Astrocyte of the spinal cord (primary cell): ENCODE data around the gene SEMA5B.

Source experiments
- DNase-seq: peaks from one replicate; pipeline ENCODE4 v3.0.0; 2011; ENCODE audit warnings: low read depth, low spot score
- H3K4me3 ChIP-seq: 2 replicates; pipeline ENCODE4 v1.5.1; 2011; ENCODE audit warnings: low read depth, mild to moderate bottlenecking, low read length, moderate library complexity
- in situ Hi-C: cut with HindIII; loops from 2 replicates; pipeline ENCODE4 v1.10.0; 2017; ENCODE audit warnings: low sequenced_read_pairs
- TF ChIP-seq, protein P1 (sequence below): IDR thresholded peaks from 2 replicates; pipeline ENCODE4 v1.5.1; 2012; ENCODE audit warnings: low read depth, mild to moderate bottlenecking, low read length, inconsistent platforms

Gene SEMA5B

GRCh38 chr3:122957707-122958689, 69.6 kb downstream of the SEMA5B start:
- TF ChIP-seq, protein P1, sequence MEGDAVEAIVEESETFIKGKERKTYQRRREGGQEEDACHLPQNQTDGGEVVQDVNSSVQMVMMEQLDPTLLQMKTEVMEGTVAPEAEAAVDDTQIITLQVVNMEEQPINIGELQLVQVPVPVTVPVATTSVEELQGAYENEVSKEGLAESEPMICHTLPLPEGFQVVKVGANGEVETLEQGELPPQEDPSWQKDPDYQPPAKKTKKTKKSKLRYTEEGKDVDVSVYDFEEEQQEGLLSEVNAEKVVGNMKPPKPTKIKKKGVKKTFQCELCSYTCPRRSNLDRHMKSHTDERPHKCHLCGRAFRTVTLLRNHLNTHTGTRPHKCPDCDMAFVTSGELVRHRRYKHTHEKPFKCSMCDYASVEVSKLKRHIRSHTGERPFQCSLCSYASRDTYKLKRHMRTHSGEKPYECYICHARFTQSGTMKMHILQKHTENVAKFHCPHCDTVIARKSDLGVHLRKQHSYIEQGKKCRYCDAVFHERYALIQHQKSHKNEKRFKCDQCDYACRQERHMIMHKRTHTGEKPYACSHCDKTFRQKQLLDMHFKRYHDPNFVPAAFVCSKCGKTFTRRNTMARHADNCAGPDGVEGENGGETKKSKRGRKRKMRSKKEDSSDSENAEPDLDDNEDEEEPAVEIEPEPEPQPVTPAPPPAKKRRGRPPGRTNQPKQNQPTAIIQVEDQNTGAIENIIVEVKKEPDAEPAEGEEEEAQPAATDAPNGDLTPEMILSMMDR = no peak
- in situ Hi-C loops = no loop called here
- no peak overlapping the region for H3K4me3 ChIP-seq
- no peak for DNase-seq

DNA sequence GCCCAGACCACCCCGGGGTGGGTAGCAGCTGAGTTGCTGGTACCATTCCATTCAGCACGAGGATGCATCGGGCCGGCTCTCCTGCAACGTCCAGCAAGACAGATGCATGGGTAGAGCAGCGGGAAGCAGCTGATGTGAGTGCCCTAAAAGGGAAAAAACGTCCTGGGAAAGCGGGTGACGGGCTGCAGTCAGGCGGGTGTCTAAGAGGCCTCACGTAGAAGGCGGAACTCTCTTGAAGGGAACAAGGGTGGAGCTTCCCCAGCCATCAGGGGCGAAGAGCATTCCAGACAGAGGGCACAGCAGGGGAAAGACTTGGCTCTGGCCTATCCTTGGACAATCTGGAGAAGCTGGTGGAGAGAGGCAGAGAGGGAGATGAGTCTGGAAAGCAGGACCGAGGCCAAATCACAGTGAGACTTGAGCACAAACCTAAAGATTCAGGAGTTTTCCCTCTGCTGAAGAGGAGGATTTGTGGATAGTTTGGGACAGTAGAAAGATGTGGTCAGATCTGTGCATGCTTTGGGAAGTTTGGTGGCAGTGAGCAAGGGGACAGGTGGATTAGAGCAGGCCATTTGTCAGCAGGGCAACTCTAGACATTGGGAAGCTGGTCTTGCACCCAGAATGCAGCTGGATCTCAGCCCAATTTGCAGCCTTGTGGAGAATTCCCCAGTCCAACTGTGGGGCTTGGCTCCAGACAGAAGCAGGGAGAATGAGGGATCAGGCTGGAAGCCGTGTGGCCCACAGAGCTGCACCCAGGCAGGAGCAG, 70.7 kb downstream of the SEMA5B start:
- H3K4me3 ChIP-seq = no peak overlapping the region
- DNase-seq = no peak
- in situ Hi-C loops = no loop called here
- TF ChIP-seq, protein P1 = no peak

DNA sequence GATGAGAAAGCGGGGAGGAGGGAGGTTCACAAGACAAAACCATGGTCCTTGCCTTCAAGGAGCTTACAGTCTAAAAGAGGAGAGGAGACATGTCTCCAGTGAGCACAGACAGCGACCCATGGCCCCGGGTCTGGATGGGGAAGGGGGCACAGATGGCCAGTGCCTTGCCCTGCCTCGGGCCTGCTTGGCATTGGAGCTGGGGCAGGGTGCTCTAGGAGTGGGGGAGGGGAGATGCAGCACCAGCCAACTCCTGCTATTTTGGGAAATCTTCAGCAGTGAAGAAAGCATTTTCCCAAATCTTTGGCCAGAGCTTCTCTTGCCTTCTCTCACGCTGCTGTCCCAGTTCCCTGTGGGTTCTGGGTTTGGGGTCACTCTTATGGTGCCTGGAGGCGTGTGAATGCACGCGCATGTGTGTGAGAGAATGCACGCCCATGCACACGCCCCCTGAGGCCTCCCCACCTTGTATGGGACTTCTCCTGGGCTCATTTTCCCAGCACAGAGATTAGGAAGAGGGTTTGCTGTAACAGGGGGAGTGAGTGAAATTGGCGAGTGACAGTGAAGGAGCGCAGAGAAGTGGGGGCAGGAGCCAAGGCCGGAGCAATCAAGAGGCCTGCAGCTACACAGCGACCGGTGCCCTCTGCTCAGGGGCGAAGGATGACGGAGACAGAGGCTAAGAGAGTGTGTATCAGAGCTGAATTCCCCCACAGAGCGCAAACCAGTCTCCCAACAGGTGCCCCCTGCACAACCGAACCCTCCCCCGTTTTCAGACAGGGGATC, 71.5 kb downstream of the SEMA5B start:
- in situ Hi-C loops = no loop called here
- H3K4me3 ChIP-seq = no peak overlapping the region
- no peak for DNase-seq
- TF ChIP-seq, protein P1 = no peak

DNA sequence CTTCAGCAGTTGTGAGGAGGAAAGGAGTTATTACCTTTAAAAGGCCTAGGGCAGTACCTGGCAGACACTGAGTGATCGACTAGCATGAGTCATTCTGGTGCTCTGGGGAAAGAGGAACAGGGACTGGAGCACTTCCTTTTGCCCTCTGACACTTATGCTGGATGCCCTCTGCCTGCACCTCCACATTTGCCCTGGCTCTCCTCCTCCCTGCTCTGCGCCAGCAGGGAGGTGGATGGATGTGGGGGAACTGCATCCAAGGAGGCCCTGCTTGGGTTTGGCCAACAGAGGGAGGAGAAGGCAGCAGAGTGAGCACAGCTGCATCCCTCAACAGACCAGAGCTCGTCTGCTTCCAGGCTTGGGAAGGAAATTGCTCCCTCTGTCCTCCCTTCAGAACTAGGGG, 75.0 kb downstream of the SEMA5B start:
- H3K4me3 ChIP-seq = no peak overlapping the region
- no peak for DNase-seq
- TF ChIP-seq, protein P1 = peak; percentile 16
- in situ Hi-C loops = no loop called here

DNA sequence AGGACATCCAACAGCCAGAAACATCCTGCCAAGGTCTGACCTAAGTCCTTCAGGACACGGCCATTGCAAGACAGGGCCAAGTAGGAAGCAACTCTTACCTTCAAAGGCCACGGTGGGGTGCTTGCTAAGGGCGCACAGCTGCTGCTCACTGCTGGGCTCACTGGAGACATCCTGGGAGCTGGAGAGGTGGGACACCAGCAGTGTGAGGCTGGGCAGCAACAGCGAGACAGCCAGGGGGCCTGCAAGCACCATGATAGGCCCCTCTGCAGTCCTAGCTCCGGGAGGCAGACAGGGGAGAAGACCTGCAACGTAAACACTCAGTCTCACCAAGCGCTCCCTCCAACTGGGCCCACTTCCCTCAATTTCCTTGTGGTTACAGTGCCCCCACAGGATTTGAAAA, 79.2 kb downstream of the SEMA5B start:
- TF ChIP-seq, protein P1 = no peak
- H3K4me3 ChIP-seq = no peak overlapping the region
- DNase-seq = no peak
- in situ Hi-C loops = no loop called here

DNA sequence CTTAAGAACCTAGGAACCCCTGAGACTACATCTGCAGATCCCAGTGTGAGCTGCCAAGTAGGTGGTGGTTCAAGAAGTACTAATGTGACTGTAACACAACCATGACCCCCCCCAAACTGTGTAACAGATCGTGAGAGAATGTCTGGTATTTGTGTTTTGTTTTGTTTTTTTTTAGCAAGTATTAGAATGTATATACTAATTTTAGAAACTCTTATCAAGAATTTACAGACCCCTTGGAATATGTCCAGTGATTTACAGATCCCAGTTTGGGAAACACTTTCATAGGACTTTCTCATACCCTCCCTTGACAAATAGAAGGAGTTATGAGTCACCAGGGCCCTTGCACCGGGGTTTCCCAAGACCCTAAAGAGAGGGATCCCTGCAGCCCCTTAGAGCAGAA, 79.8 kb downstream of the SEMA5B start:
- DNase-seq = no peak
- H3K4me3 ChIP-seq = no peak overlapping the region
- TF ChIP-seq, protein P1 = no peak
- in situ Hi-C loops = no loop called here
